ENCODE data around the gene SLC9A3.
"Not testable (repeated sequence)": the region's sequence is repeated elsewhere in the genome, so short reads cannot be mapped to it uniquely, and the experiment has no call there.

Gene SLC9A3

DNA sequence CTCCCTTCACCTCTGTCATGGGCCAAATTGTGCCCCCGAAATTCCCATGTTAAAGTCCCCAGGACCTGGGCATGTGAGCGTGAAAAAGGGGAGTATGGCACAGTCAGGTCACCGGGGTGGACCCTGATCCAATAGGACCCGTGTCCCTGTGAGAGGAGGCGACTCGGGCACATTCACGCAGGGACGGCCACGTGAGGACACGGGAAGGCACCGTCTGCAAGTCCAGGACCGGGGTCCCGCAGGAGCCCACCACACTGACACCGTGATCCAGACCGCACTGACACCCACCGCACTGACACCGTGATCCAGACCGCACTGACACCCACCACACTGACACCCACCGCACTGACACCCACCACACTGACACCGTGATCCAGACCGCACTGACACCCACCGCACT, 37.7 kb downstream of the SLC9A3 start:
- not testable (repeated sequence) for DNase-seq

- DNase-seq: no peak
Observed at GRCh38 chr5:485946-486491, 38.2 kb downstream of the SLC9A3 start.

- DNase-seq: no peak
Observed at GRCh38 chr5:485113-485945, 38.9 kb downstream of the SLC9A3 start.

DNA sequence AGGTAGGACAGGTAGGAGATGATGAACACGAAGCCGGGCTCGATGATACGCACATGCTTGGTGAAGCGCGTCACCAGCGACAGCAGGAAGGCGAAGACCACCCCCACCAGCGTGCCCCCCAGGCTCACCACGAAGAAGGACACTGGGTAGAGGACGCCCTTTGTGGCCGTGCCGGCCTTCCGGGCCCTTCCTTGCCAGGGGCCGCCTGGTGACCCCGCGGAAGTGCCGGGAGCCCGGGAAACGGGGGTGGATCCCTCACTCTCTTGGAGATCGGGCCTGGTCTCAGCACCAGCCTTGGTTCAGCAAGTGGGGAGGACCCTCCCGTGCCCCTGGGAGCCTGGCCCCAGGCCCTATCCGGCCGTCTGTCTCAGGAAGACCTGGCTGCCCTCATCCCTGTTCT, 39.7 kb downstream of the SLC9A3 start:
- DNase-seq: no peak

DNA sequence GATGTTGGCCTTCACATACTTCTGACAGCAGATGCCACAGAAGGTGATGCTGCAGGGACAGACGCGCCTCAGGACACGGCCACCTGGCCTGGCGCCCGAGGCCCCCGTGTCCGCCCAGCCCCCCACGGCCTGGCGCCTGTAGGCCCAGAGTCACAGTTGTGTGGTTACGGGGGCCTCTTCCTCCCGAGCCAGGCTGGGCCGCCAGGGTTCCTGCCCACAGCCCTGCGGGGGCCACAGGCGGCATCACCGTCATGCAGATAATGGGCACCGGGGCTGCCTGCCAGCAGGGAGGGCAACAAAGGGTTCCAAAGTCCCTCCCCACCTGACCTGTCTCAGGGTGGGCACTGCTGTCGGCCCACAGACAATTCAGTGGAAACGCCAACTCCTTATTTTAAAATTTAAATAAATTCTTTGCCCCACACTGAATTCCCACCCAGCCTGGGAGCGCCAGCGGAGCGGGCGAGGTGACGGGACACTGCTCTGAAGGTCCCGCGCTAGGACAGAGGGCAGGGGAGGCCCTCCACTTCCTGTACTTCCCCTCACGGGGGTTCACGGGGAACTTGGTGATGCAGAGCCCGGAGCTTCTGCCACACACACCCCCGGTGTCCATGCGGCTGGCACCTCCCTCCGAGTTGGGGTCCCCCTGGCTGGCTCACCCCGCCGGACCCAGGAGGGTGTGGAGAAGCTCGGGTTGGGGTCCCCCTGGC, 40.7 kb downstream of the SLC9A3 start:
- no peak for DNase-seq

GRCh38 chr5:483011-483410, 41.2 kb downstream of the SLC9A3 start:
- no peak for DNase-seq

- no peak for DNase-seq
Observed at GRCh38 chr5:482506-482905, 41.7 kb downstream of the SLC9A3 start.

DNA sequence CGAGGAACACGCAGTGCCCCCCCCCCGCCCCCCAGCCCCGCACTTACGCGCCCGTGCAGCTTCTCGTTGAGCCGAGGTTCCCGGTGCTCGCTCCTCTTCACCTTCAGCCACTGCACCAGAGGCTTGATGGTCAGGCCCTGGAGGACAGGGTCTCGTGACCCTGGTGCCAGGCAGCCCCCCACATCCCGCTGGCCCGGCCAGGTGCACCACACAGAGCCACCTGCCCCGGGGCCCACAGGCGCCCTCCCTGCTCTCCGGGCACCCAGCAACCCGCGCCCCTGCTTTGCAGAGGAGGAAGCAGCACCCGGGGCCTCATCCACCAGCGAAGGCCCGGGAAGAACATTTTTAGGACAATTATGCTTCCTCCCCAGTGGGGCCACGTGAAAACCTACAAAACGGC, 42.2 kb downstream of the SLC9A3 start:
- no peak for DNase-seq

DNA sequence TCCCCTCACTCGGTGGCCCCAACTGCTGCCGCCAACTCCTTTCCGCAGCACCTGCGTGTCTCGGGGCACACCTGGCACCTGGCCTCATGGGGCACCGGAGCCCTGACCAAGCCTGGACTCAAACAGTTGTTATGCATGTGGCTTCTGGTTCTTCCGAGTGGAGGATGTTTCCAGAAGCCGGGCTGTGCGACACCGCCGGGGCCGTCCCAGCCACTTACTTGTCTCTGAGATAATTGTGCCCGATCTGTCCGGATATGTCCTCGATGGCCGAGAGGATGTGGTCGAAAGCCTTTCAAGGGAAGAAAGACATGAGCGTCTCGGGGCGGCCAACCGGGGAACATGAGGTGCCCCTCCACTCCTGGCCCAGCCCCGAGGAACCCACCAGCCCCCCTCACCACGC, 42.9 kb downstream of the SLC9A3 start:
- DNase-seq: no peak

DNA sequence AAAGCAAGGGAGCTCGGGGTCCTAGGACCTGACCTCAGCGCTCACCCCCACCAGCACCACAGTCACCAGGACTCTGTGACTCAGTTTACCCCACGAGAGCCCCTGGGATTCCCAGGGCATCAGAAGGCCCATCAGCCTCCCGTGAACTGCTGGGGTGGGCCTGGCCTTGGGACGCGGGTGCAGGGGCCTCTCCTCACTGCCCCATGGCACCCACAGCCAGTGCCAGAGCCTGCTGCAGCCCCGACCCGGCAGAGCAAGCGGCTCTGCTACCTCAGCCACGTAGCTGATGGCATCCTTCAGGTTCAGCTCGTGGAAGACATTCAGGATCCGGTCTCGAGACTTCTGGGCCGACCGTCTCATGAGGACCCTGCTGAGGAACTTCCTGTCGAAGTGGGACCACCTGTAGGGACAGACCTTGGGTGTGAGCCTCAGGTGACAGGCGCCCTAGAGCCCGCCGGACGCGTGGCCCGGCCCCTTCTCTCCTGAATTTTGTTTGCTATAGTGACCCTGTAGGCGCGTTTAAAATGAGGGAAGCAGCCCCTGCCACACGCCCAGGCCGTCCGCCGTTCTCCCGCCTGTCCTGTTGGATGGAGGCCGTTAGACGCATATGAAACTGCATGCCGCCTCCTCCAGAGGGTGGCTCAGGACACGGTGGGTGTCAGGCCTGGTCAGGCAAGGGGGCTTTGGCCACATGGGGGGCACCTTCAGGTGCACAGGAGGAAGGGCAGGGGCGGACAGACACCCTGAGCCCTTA, 44.5 kb downstream of the SLC9A3 start:
- DNase-seq: no peak

GRCh38 chr5:478982-479535, 45.2 kb downstream of the SLC9A3 start:
- no peak for DNase-seq

- no peak for DNase-seq
Observed at GRCh38 chr5:478369-478981, 45.8 kb downstream of the SLC9A3 start.

GRCh38 chr5:477871-478270, 46.4 kb downstream of the SLC9A3 start:
- DNase-seq: no peak

GRCh38 chr5:477247-477646, 47.0 kb downstream of the SLC9A3 start:
- no peak for DNase-seq

DNA sequence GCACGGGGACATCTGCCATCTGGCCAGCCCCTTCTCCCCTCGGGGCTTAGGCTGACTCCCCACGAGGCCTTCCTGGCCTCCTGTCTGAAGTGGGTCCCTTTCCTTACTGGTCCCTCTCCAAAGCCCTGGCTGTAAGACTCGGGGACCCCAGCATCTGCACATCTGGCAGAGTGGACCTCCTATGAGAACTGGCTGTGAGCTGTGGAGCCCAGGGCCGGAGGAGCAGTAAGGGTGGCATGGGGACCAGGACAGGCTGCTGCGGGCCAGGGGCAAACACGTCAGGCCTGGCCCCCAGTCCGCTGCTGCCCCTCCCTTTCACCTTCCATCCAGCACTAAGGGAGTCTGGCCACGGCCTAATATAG, 47.5 kb downstream of the SLC9A3 start:
- no peak for DNase-seq

DNA sequence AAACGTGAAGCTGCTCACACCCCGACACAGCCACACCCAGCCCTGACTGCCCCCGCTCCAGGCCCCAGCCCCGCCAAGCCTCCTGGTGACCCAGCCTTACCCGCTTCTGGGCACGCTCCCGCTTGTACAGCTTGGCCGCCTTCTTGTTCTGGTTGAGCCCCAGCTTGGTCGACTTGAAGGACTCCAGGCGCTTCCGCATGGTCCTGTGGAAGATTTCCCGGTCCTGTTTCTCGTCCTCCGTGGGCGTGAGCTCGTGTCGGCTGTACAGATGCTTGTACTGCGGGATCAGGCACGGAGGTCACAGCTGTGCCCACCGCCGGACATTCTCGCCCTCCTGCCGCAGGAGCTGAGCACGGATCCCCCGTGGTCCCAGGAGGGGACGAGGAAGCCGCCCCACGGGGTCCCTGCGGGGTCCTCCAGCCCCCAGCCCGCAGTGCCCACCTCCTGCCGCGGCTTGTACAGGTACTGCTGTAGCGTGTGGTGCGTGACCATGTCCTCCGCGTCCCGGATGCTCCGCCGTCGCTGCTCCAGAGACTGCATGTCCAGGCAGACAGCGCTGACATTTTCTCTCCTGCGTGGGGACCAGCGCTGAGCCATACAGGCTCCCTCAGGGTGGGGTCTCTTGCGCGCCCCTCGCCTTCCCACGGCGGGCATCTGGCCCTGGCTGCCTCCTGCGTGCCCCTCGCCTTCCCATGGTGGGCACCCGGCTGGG, 48.0 kb downstream of the SLC9A3 start:
- no peak for DNase-seq

GRCh38 chr5:475704-476101, 48.5 kb downstream of the SLC9A3 start:
- no peak for DNase-seq

DNA sequence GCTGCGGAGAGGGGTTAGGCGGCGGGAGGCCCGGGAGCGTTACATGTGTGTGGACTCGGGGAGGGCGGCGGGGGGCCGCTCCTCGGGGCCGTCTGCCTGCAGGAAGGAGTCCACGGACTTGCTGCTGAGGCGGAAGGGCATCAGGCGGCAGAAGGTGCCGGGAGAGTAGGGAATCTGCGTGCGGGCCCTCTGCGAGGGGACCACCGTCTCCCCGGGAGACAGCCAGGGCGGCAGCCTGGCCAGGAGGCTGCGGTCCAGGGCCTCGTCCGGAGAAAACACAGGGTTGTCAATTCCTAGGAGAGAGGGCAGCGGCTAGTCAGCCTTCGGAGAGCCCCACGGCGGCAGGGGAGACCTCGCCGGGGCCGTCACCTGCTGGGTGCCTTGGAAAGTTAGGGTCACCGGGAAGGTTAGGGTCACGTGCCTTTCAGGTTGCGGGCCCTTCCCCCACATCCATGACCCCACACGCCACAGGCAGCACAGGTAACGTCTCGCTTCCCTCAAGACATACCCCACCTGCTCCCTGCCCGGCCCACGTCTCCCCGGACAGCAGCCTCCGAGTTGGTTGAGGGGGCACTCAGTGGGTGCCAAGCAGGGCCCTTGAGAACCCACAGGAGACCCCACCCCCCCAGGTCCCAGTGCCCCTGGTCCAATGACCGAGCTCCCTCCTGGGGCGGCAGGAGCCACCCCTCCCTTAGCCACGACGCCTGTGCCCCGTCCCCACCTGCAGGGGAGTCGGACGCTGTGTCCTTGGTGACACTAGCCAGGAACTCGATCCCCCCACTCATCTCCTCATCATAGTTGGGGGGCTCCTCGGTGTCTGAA, 49.2 kb downstream of the SLC9A3 start:
- no peak for DNase-seq

DNA sequence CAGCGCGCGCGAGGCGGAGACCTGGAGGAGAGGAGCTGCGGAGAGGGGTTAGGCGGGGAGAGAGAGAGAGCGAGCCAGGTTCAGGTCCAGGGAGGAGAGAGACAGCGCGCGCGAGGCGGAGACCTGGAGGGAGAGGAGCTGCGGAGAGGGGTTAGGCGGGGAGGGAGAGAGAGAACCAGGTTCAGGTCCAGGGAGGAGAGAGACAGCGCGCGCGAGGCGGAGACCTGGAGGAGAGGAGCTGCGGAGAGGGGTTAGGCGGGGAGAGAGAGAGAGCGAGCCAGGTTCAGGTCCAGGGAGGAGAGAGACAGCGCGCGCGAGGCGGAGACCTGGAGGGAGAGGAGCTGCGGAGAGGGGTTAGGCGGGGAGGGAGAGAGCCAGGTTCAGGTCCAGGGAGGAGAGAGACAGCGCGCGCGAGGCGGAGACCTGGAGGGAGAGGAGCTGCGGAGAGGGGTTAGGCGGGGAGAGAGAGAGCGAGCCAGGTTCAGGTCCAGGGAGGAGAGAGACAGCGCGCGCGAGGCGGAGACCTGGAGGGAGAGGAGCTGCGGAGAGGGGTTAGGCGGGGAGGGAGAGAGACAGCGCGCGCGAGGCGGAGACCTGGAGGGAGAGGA, 49.9 kb downstream of the SLC9A3 start:
- not testable (repeated sequence) for DNase-seq

GRCh38 chr5:473551-474192, 50.6 kb downstream of the SLC9A3 start:
- DNase-seq: no peak

Data from SIG-M5 (cell line).